Activated naive CD4-positive, alpha-beta T cell (primary cell): ENCODE measurements around the gene ZCRB1.

ENCODE experiments used
- DNase-seq, 4 experiments: peaks; one replicate each; lab custom pipeline; 2025; lab: John Stamatoyannopoulos, UW

Gene ZCRB1

GRCh38 chr12:42327227-42327590 lies 1.3 kb upstream of the ZCRB1 start:
- no peak for DNase-seq

GRCh38 chr12:42326541-42327226 lies 790 bp upstream of the ZCRB1 start:
- DNase-seq: no peak

- no peak for DNase-seq
Measured at GRCh38 chr12:42325326-42325652, 605 bp downstream of the ZCRB1 start.

GRCh38 chr12:42323856-42324255 lies 2.0 kb downstream of the ZCRB1 start:
- DNase-seq: no peak

- no peak for DNase-seq
Measured at GRCh38 chr12:42322567-42322966, 3.3 kb downstream of the ZCRB1 start.

GRCh38 chr12:42320796-42321195 lies 5.1 kb downstream of the ZCRB1 start:
- no peak for DNase-seq

- DNase-seq: no peak
Measured at GRCh38 chr12:42315108-42315507, 10.8 kb downstream of the ZCRB1 start.

- no peak for DNase-seq
Measured at GRCh38 chr12:42309996-42310395, 15.9 kb downstream of the ZCRB1 start.

- DNase-seq: no peak
Measured at GRCh38 chr12:42308390-42308789, 17.5 kb downstream of the ZCRB1 start.

GRCh38 chr12:42306297-42306696 lies 19.6 kb downstream of the ZCRB1 start:
- no peak for DNase-seq

- DNase-seq: no peak
Measured at GRCh38 chr12:42299392-42300308, 26.2 kb downstream of the ZCRB1 start.

GRCh38 chr12:42298887-42299286 lies 27.0 kb downstream of the ZCRB1 start:
- no peak for DNase-seq

GRCh38 chr12:42296503-42297109 lies 29.3 kb downstream of the ZCRB1 start:
- no peak for DNase-seq

GRCh38 chr12:42291680-42292079 lies 34.2 kb downstream of the ZCRB1 start:
- no peak for DNase-seq

GRCh38 chr12:42288544-42288943 lies 37.4 kb downstream of the ZCRB1 start:
- no peak for DNase-seq

GRCh38 chr12:42286741-42287140 lies 39.2 kb downstream of the ZCRB1 start:
- DNase-seq: no peak

GRCh38 chr12:42285431-42285830 lies 40.5 kb downstream of the ZCRB1 start:
- no peak for DNase-seq

- no peak for DNase-seq
Measured at GRCh38 chr12:42284876-42285275, 41.0 kb downstream of the ZCRB1 start.

- DNase-seq: no peak
Measured at GRCh38 chr12:42284157-42284556, 41.7 kb downstream of the ZCRB1 start.

GRCh38 chr12:42283739-42284138 lies 42.2 kb downstream of the ZCRB1 start:
- no peak for DNase-seq

- DNase-seq: no peak
Measured at GRCh38 chr12:42282294-42282693, 43.6 kb downstream of the ZCRB1 start.

GRCh38 chr12:42281844-42282243 lies 44.0 kb downstream of the ZCRB1 start:
- DNase-seq: no peak

GRCh38 chr12:42281278-42281677 lies 44.6 kb downstream of the ZCRB1 start:
- no peak for DNase-seq
